Measurements from ENCODE around the gene POLDIP3. TPM values are rescaled to one million over a fixed set of nuclear protein-coding genes. Genes with fewer than 3 reads are reported as not detected.
"Not testable (repeated sequence)": the region's sequence is repeated elsewhere in the genome, so short reads cannot be mapped to it uniquely, and the experiment has no call there.

Gene POLDIP3
- total RNA-seq, 1 experiment from 2014 or later: 34.6 TPM

- DNase-seq (ENCODE audit: low read depth in 1 of 2, low spot score in 2 of 2); H3K27ac ChIP-seq; H3K9me3 ChIP-seq (replicated peaks); H3K4me1 ChIP-seq (replicated peaks); H3K27me3 ChIP-seq (replicated peaks); H3K4me3 ChIP-seq: not testable (repeated sequence)
- H3K36me3 ChIP-seq: peaks cover 47% of the 10 kb centered on the region
These were observed 34.6 kb downstream of the POLDIP3 start for GRCh38 chr22:42580040-42580439.

DNA sequence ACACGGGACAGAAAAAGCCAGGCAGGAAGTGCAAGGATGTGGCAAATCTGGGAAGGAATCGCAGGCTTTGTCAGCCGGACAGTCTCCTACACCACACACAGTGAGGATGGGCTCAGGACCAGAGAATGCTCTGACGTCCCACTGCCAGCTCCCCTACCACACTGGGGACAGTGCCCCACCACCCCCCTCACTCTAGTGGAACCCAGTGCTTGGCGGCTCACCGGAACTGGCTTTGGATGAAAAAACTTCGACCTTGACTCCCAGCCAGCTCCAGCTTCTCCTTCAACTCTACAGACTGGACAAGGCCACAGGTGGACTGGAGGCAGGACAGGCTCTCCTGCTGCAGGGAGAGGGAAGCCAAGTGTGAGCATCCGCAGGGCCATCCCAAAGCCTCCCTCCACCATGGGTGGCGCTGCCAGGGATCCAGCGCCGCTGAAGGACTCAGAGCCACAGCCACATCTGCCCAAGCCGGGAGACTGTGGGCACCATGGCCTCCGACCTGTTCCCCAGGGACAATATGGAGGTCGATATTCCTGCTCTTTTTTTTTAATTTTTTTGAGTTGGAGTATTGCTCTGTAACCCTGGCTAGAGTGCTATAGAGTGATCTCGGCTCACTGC is 37.0 kb downstream of the POLDIP3 start:
- peaks cover 37% of the 10 kb centered on the region for H3K36me3 ChIP-seq
- H3K27me3 ChIP-seq (replicated peaks): no peaks in the 10 kb centered on the region
- H3K4me1 ChIP-seq (replicated peaks): peaks cover 6% of the 10 kb centered on the region; the same call in 1 of the 2 replicates
- no peak overlapping the region for H3K27ac ChIP-seq
- no peak for DNase-seq (ENCODE audit: low read depth in 1 of 2, low spot score in 2 of 2)
- no peak overlapping the region for H3K4me3 ChIP-seq
- H3K9me3 ChIP-seq (replicated peaks): no peaks in the 10 kb centered on the region

- DNase-seq (ENCODE audit: low read depth in 1 of 2, low spot score in 2 of 2); H3K27ac ChIP-seq; H3K4me1 ChIP-seq (replicated peaks); H3K9me3 ChIP-seq (replicated peaks); H3K4me3 ChIP-seq; H3K27me3 ChIP-seq (replicated peaks): not testable (repeated sequence)
- peaks cover 34% of the 10 kb centered on the region for H3K36me3 ChIP-seq
These were observed 37.5 kb downstream of the POLDIP3 start for GRCh38 chr22:42577141-42577540.

- not testable (repeated sequence) for H3K4me1 ChIP-seq (replicated peaks); H3K27ac ChIP-seq; H3K9me3 ChIP-seq (replicated peaks); DNase-seq (ENCODE audit: low read depth in 1 of 2, low spot score in 2 of 2); H3K27me3 ChIP-seq (replicated peaks); H3K4me3 ChIP-seq
- H3K36me3 ChIP-seq: peaks cover 31% of the 10 kb centered on the region
These were observed 38.6 kb downstream of the POLDIP3 start for GRCh38 chr22:42575996-42576574.

GRCh38 chr22:42574468-42574867 is 40.2 kb downstream of the POLDIP3 start:
- not testable (repeated sequence) for H3K9me3 ChIP-seq (replicated peaks); H3K27me3 ChIP-seq (replicated peaks); H3K4me3 ChIP-seq; H3K27ac ChIP-seq; H3K4me1 ChIP-seq (replicated peaks); DNase-seq (ENCODE audit: low read depth in 1 of 2, low spot score in 2 of 2)
- H3K36me3 ChIP-seq: peaks cover 38% of the 10 kb centered on the region

DNA sequence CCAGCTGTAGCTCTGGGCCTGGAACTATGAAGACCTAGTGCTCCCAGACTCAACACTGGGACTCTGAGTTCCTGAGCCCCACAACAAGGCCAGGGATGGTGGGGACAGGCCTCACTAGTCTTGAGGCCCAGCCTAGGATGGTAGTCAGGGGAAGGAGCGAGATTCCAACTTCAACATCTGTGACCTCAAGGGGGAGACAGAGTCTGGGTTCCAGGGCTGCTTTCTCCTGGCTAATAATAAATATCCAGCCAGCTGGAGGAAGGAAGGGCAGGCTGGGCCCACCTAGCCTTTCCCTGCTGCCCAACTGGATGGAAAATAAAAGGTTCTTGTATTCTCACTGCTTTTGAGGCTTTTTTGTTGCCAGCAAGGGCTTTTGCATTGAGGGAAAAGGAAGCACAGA is 40.6 kb downstream of the POLDIP3 start:
- H3K4me3 ChIP-seq; H3K27me3 ChIP-seq (replicated peaks); H3K27ac ChIP-seq; DNase-seq (ENCODE audit: low read depth in 1 of 2, low spot score in 2 of 2); H3K4me1 ChIP-seq (replicated peaks); H3K9me3 ChIP-seq (replicated peaks): not testable (repeated sequence)
- peaks cover 40% of the 10 kb centered on the region for H3K36me3 ChIP-seq

DNA sequence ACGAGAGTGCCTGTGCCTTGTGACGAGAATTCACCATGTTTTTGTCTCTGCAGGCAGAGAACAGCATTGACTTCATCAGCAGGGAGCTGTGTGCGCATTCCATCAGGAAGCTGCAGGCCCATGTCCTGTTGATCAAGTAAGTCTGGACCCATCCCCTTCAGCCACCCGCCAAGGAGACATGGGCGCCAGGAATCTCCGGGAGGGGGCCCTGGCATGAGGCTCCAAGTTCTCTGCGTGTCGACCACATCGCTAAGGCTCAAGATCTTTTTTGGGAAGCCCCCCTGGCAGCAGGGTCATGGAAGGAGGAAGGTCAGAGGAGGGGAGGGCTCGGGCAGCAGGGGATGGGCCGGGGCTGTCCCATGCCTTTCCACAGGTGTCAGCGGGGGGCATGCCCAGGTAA is 43.6 kb downstream of the POLDIP3 start:
- not testable (repeated sequence) for H3K9me3 ChIP-seq (replicated peaks); H3K27me3 ChIP-seq (replicated peaks); H3K4me1 ChIP-seq (replicated peaks); DNase-seq (ENCODE audit: low read depth in 1 of 2, low spot score in 2 of 2); H3K27ac ChIP-seq; H3K4me3 ChIP-seq
- peaks cover 30% of the 10 kb centered on the region for H3K36me3 ChIP-seq

DNA sequence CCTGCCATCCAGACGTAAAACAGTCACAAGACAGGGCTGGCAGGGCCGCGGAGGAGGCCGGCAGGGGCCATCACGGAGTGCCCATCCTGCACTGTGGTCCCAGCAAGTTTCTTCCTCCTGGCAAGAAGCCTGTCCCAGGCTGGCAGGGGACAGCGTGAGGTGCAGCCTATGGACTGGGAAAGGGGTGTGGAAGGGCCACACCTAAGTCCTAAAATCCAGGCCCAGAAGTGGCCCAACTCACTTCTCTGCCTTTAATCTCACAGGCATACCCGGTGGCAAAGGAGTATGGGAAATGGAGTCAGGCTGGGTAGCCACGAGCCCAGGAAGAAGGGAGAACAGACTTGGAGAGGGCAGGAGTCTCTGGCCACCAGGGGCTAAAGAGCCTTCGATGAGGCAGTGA is 44.1 kb downstream of the POLDIP3 start:
- H3K4me3 ChIP-seq; H3K9me3 ChIP-seq (replicated peaks); H3K4me1 ChIP-seq (replicated peaks); H3K27ac ChIP-seq; DNase-seq (ENCODE audit: low read depth in 1 of 2, low spot score in 2 of 2); H3K27me3 ChIP-seq (replicated peaks): not testable (repeated sequence)
- peaks cover 32% of the 10 kb centered on the region for H3K36me3 ChIP-seq

DNA sequence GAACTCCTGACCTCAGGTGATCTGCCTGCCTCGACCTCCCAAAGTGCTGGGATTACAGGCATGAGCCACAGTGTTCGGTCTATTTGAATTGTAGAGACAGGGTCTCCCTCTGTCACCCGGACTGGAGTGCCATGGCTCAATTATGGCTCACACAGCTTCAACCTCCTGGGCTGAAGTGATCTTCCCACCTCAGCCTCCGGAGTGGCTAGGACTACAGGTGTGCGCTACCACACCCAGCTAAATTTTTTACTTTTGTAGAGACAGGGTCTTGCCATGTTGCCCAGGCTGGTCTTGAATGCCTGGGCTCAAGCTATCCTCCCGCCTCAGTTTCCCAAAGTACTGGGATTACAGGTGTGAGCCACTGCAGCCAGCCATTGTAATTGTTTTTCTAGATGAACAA is 46.7 kb downstream of the POLDIP3 start:
- H3K27me3 ChIP-seq (replicated peaks); H3K4me3 ChIP-seq; H3K9me3 ChIP-seq (replicated peaks); DNase-seq (ENCODE audit: low read depth in 1 of 2, low spot score in 2 of 2); H3K27ac ChIP-seq; H3K4me1 ChIP-seq (replicated peaks): not testable (repeated sequence)
- H3K36me3 ChIP-seq: peaks cover 25% of the 10 kb centered on the region

DNA sequence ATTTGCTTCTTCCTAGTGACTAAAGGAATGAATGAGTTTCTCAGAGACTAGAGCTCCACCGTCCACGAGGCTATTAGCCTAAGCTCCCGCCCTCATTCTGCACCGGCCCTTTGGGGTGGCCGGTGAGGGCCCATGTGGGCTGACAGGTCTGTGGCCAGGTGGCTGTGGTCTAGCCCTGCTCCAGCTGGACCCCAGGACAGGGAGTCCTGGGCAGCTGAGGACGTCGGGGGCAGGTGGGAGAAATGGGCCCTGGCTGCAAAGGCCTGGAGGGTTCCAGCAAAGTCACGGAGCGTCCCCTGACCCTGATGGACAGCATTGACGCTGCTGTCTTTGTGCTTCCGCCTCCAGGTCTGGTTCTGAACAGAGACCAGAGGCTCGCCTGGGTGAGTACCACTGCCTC is 48.7 kb downstream of the POLDIP3 start:
- no peak overlapping the region for H3K4me3 ChIP-seq
- no peaks in the 10 kb centered on the region for H3K9me3 ChIP-seq (replicated peaks)
- H3K36me3 ChIP-seq: peaks cover 20% of the 10 kb centered on the region
- H3K4me1 ChIP-seq (replicated peaks): no peaks in the 10 kb centered on the region
- no peak overlapping the region for H3K27ac ChIP-seq
- H3K27me3 ChIP-seq (replicated peaks): no peaks in the 10 kb centered on the region
- no peak for DNase-seq (ENCODE audit: low read depth in 1 of 2, low spot score in 2 of 2)

- Histone ChIP-seq H3K36me3 (peaks cover 10% of the 10 kb centered on the region; the same call in 1 of the 2 replicates), H3K9me3 (replicated peaks) (no peaks in the 10 kb centered on the region), H3K4me1 (replicated peaks) (no peaks in the 10 kb centered on the region), H3K27ac (no peak overlapping the region), H3K4me3 (no peak overlapping the region), H3K27me3 (replicated peaks) (no peaks in the 10 kb centered on the region)
- DNase-seq (ENCODE audit: low read depth in 1 of 2, low spot score in 2 of 2): no peak
These were observed 50.0 kb downstream of the POLDIP3 start for GRCh38 chr22:42564699-42565098.

GRCh38 chr22:42563943-42564342 is 50.7 kb downstream of the POLDIP3 start:
- H3K9me3 ChIP-seq (replicated peaks); H3K27ac ChIP-seq; H3K4me3 ChIP-seq; H3K27me3 ChIP-seq (replicated peaks); H3K4me1 ChIP-seq (replicated peaks); DNase-seq (ENCODE audit: low read depth in 1 of 2, low spot score in 2 of 2); H3K36me3 ChIP-seq: not testable (repeated sequence)

GRCh38 chr22:42562684-42563083 is 52.0 kb downstream of the POLDIP3 start:
- DNase-seq (ENCODE audit: low read depth in 1 of 2, low spot score in 2 of 2): no peak
- H3K4me3 ChIP-seq: no peak overlapping the region
- no peak overlapping the region for H3K27ac ChIP-seq
- peaks cover 6% of the 10 kb centered on the region; the same call in 1 of the 2 replicates for H3K36me3 ChIP-seq
- H3K27me3 ChIP-seq (replicated peaks): no peaks in the 10 kb centered on the region
- no peaks in the 10 kb centered on the region for H3K9me3 ChIP-seq (replicated peaks)
- H3K4me1 ChIP-seq (replicated peaks): no peaks in the 10 kb centered on the region

DNA sequence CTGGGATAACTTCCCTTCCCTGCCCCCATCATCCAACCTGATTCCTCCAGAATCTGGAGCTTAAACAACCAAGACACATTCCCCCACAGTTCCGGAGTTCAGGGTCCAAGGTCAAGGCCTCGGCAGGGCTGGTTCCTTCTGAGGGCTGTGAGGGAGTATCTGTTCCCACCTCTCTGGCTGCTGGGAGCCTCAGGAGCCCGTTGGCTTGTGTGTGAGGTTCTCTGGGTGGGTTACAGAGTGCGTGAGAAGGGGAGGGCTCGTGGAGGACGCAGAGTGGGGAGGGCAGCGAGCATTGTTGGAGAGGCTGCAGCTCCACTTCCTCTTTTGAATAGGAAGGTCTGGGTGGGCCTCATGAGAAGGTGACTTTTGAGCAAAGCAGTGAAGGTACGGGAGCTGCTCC is 52.4 kb downstream of the POLDIP3 start:
- no peak overlapping the region for H3K4me3 ChIP-seq
- H3K27ac ChIP-seq: no peak overlapping the region
- no peak for DNase-seq (ENCODE audit: low read depth in 1 of 2, low spot score in 2 of 2)
- no peaks in the 10 kb centered on the region for H3K9me3 ChIP-seq (replicated peaks)
- peaks cover 6% of the 10 kb centered on the region; the same call in 1 of the 2 replicates for H3K36me3 ChIP-seq
- H3K4me1 ChIP-seq (replicated peaks): no peaks in the 10 kb centered on the region
- no peaks in the 10 kb centered on the region for H3K27me3 ChIP-seq (replicated peaks)

DNA sequence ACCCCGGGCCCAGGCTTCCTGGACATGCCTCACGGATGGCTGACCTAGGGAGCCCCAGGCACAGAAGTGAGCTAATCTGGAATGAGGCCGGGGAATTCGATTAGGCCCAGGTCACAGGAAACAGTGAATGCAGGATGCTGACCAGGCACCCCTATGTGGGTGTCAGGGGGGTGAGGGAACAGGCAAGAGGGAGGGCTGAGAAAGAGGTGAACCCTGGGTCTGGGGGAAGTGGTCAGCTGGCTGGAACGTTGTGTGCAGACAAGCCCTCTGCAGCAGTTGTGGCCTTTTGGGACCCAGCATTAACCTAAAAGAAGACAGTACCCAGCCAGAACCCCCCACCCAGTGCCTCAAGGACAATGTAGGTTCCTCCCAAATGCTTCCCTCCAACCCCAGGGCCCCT is 52.8 kb downstream of the POLDIP3 start:
- H3K27ac ChIP-seq: no peak overlapping the region
- no peaks in the 10 kb centered on the region for H3K9me3 ChIP-seq (replicated peaks)
- no peak overlapping the region for H3K4me3 ChIP-seq
- no peak for DNase-seq (ENCODE audit: low read depth in 1 of 2, low spot score in 2 of 2)
- H3K4me1 ChIP-seq (replicated peaks): no peaks in the 10 kb centered on the region
- H3K36me3 ChIP-seq: peaks cover 6% of the 10 kb centered on the region; the same call in 1 of the 2 replicates
- no peaks in the 10 kb centered on the region for H3K27me3 ChIP-seq (replicated peaks)

Measured in SJSA1 (cell line).